NCI-H2029 treated with DMSO at 0.1 percent for 48 hours (cell line): Measurements from ENCODE around the gene NKPD1.
A peak's percentile ranks its signal among the peaks of the same experiment; 100 is the strongest.

Experiments used
- DNase-seq: peaks from one replicate; lab custom pipeline; 2025; lab: John Stamatoyannopoulos, UW

NKPD1 gene

GRCh38 chr19:45160870-45161737 is at the start of gene NKPD1:
TSS of gene NKPD1 (minus strand) at chr19:45160982. CDS start at chr19:45160150, 832 bp downstream.
- DNase-seq, result no peak

GRCh38 chr19:45206328-45206727 is 45.5 kb upstream of the NKPD1 start:
- DNase-seq, result no peak

DNA sequence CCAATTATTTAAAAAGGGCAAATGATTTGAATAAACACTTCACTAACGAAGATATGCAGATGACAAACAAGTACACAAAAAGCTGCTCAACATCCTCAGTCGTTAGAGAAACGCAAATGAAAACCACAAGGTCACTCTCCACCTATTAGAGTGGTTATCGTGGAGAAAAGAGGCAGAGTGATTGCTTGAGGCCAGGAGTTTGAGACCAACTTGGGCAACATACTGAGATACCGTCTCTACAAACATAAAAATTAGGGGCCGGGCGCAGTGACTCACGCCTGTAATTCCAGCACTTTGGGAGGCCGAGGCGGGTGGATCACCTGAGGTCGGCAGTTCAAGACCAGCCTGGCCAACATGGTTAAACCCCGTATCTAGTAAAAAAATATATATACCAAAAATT is 45.0 kb upstream of the NKPD1 start:
- no peak for DNase-seq

DNA sequence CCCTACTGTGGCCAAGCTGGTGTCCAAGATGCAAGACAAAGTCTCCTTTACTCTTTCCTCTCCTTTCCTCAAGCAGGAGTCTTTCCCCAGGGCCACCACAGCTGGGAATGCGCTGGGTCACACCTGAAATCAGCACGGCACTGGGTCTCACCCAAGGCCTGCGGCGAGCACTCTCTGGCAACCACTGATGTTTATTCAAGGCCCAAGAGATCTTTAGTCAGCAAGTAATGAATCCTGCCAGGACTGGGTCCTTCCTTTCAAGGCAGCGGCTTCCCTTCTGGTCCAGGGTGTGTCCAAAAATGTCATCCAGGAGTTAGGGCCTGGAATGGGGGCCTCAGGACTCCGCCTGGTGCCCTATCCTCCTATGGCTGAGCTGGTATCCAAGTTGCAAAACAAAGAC is 41.9 kb upstream of the NKPD1 start:
- no peak for DNase-seq

GRCh38 chr19:45200568-45200967 is 39.8 kb upstream of the NKPD1 start:
- DNase-seq, result no peak

- DNase-seq, result no peak
These were observed 35.0 kb upstream of the NKPD1 start for GRCh38 chr19:45195764-45196163.

DNA sequence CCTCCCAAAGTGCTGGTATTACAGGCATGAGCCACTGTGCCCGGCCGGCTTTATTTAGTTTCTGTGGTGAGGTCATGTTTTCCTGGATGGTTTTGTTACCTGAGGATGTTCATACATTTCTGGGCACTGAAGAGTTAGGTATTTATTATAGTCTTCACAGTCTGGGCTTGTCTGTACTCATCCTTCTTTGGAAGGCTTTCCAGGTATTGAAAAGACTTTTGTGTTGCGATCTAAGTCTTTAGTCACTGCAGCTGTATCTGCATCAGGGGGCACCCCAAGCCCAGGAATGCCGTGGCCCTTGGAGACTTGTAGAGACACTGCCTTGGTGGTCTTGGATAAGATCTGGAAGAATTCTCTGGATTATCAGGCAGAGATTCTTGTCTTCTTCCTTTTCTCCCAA is 30.6 kb upstream of the NKPD1 start:
- no peak for DNase-seq

GRCh38 chr19:45189971-45190370 is 29.2 kb upstream of the NKPD1 start:
- no peak for DNase-seq

GRCh38 chr19:45187421-45188100 is 26.8 kb upstream of the NKPD1 start:
- peak; percentile 22 for DNase-seq

DNA sequence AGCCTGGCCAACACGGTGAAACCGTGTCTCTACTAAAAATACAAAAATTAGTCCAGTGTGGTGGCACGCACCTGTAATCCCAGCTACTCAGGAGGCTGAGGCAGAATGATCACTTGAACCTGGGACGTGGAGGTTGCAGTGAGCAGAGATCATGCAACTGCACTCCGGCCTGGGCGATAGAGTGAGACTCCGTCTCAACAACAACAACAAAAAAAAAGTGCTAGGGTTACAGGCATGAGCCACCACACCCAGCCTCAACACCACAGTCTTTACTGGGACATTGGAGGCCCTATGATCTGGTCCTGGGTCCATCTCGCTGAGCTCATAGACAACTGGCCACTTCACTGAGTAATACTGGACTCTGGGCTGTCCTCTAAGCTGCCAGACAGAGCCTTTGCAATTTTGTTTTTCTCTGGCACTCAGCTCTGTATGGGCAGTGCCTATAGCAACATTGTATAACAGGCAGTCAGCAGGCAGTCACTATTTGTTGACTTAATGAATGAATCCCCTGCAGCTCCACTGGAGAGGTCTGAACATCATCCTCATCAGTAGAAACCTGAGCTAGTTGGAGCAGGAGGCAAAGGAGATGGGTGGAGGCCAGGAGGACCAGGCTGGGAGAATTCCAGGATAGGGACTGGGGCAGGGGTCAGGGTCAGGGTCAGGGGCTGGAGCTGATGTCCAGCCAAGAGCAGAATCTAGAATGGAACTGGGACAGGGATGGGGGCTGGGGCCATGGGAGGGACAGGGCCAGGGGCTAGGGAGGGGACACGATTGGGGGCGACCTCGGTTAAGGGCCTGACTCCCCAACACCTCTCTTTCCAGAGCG is 25.9 kb upstream of the NKPD1 start:
- no peak for DNase-seq

- DNase-seq, result no peak
These were observed 23.3 kb upstream of the NKPD1 start for GRCh38 chr19:45184115-45184514.

DNA sequence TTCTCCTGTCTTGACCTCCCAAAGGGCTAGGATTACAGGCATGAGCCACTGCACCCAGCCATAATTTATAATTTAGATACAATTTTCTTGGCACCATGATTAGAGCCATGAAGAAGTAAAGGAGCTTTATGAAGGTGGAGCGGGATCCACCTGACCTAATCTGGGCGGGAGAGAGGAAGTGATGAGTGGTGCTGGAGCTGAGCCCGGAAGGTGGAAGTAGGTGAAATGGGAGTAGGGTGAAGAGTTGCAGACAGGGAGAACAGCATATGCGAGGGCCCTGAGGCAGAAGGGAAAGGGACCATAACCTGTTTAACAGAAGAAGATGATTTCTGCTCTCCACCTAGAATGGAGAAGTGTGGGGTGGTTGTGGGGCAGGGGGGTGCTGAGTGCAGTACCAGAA is 22.0 kb upstream of the NKPD1 start:
- DNase-seq, result peak; percentile 37

- DNase-seq, result no peak
These were observed 20.2 kb upstream of the NKPD1 start for GRCh38 chr19:45180936-45181335.

GRCh38 chr19:45179892-45180370 is 19.1 kb upstream of the NKPD1 start:
- DNase-seq, result no peak

DNA sequence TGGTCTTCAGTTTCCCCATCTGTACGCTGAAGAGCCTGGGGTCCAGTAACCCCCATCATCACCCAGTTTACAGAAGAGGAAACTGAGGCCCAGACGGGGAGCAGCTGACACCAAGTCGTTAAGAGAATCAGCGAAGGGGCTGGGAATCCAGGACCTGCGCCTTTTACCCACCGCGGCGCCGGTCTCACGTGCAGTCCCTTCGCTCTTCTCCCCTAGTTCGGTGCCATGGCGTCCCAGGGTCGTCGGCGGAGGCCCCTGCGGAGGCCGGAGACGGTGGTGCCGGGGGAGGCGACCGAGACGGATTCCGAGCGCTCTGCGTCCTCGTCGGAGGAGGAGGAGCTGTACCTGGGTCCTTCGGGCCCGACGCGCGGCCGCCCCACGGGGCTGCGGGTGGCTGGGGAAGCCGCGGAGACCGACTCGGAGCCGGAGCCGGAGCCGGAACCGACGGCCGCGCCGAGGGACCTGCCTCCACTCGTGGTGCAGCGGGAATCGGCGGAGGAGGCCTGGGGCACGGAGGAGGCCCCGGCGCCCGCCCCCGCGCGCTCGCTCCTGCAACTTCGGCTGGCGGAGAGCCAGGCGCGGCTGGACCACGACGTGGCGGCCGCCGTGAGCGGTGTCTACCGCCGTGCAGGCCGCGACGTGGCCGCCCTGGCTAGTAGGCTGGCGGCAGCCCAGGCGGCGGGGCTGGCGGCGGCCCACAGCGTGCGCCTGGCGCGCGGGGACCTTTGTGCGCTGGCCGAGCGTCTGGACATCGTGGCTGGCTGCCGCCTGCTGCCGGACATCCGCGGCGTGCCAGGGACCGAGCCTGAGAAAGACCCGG is 18.5 kb upstream of the NKPD1 start:
- DNase-seq, result no peak

GRCh38 chr19:45178262-45179071 is 17.7 kb upstream of the NKPD1 start, which contains the start of gene BLOC1S3:
TSS of gene BLOC1S3 (plus strand) at chr19:45178784. CDS start at chr19:45179297, 513 bp downstream.
- peak; percentile 99 for DNase-seq

- DNase-seq, result no peak
These were observed 17.1 kb upstream of the NKPD1 start, which contains the start of gene TRAPPC6A for GRCh38 chr19:45177817-45178261. TSS of gene TRAPPC6A (minus strand) at chr19:45178237. CDS start at chr19:45178218, 19 bp downstream.

- DNase-seq, result no peak
These were observed 14.9 kb upstream of the NKPD1 start for GRCh38 chr19:45175515-45176345.

DNA sequence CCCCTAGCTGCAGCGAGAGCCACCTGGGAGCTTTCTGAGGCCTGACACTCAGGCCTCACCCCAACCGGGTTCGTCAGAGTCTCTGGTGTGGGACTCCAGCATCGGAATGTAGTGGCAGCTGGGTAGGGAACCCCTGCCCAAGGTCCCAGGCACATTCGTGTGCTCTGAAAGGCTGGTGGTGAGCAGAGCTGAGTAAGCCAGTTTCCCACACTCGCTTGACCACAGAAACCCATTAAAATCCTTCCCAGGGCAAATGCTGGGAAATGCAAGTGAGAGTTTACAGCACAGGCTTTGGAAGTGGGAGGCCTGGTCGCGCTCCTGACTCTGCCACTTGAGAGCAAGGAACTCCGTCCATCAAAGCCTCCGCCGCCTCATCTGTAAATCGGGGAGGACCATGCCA is 13.0 kb upstream of the NKPD1 start:
- no peak for DNase-seq
